ENCODE data around the gene PRKAR1B. TPM values are rescaled to one million over a fixed set of nuclear protein-coding genes. Genes with fewer than 3 reads are reported as not detected.

PRKAR1B gene
- total and polyA plus RNA-seq, 10 donors = 9.9 to 39.5 (median 23.5) TPM

DNA sequence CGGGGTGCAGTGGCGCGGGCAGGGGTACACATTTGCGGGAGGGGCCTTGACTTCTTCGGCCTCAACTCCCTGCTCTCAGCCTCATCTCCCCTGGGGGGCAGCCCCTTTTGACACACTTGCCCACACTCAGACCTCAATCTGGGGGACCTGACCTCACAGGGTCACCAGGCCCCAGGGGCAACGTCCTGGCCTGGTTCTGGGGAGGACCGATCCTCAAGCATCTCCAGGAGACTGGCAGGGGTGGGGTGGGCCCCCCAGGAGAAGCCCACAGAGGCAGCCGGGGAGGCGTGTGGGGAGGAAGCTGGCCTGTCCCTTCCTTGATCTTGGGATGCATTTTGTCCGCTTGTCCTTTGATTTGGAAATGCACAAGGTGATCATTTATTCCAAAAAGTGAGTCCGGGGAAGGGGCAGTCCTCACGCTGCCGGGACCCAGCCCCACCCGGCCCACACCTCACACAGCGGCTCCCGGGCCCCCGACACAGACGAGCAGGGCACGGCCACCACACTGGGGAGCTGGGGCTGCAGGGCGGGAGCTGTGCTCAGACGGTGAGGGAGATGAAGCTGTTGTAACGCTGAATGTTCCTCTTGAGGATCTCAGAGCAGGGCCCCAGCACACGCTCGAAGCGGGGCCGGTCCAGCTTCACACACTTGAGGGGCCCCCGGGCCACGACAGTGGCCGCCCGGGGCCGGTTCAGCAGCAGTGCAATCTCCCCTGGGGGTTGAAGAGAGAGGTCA, 177.0 kb downstream of the PRKAR1B start:
- Histone ChIP-seq H3K9me3 (peaks cover 0 to 7% (median 0%) of the 10 kb centered on the region in 8 donors), H3K27ac (no peak overlapping the region), H3K36me3 (peaks cover 0 to 24% (median 5%) of the 10 kb centered on the region in 6 donors), H3K4me1 (peaks cover 0 to 5% (median 2%) of the 10 kb centered on the region in 6 donors), H3K4me3 (no peak overlapping the region), H3K27me3 (replicated peaks in 1 of 7) (no peaks in the 10 kb centered on the region)
- intact Hi-C loops (cut with DNase I; ENCODE audit: low total_unique reads) = no loop called here
- 92 to 98% (median 96%) methylated on average over 30 to 31 of the region's 31 CpGs for WGBS, 5 donors
- TF ChIP-seq POLR2A (IDR thresholded peaks at IDR 0.05) (no peak), POLR2AphosphoS5 (IDR thresholded peaks at IDR 0.05) (no peak)
- TF ChIP-seq, protein P1, sequence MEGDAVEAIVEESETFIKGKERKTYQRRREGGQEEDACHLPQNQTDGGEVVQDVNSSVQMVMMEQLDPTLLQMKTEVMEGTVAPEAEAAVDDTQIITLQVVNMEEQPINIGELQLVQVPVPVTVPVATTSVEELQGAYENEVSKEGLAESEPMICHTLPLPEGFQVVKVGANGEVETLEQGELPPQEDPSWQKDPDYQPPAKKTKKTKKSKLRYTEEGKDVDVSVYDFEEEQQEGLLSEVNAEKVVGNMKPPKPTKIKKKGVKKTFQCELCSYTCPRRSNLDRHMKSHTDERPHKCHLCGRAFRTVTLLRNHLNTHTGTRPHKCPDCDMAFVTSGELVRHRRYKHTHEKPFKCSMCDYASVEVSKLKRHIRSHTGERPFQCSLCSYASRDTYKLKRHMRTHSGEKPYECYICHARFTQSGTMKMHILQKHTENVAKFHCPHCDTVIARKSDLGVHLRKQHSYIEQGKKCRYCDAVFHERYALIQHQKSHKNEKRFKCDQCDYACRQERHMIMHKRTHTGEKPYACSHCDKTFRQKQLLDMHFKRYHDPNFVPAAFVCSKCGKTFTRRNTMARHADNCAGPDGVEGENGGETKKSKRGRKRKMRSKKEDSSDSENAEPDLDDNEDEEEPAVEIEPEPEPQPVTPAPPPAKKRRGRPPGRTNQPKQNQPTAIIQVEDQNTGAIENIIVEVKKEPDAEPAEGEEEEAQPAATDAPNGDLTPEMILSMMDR (IDR thresholded peaks at IDR 0.05 in 8 of 11, conservative IDR thresholded peaks at IDR 0.05 in 3 of 11) = no peak
- DNase-seq = no peak

DNA sequence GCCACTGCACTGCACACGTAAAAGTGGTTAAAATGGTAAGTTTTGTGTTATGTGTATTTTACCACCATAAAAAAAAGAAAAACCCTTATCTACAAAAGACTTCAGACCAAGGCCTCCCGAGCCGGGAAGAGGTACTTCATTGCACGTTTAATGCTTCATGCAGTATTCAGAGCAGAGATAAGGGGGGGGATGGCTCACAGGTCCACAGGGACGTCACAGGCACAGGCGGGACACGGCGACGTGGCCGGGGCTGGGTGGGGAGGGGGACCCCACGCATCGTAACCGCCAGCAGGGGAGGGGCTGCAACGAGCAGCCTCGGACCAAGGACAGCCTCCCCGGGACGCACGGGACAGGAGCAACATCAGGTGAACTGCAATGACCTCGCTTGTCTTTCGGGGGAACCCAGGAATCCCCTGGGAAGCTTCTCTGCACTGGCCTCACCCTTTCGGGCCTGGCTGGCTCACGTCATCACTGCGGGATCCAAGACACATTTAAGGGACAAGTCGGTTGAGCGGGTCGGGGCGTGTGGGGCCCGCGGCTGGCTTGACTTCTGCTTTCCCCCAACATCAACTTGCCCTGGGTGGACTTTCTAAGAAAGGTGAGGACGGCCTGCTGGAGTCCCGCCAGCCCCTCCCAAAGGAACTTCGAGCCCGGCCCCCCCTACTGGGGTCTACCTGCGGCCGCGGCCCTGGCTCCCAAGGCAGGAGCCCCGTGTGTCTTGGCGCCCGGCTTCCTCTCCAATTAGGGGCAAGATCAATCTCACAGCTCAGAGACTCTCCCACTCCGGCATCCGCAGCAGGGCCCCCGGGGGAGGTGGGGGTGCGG, 177.8 kb downstream of the PRKAR1B start:
- intact Hi-C loops (cut with DNase I; ENCODE audit: low total_unique reads) = no loop called here
- H3K27ac ChIP-seq = no peak overlapping the region
- no peak for DNase-seq
- H3K36me3 ChIP-seq = peaks cover 0 to 24% (median 5%) of the 10 kb centered on the region in 6 donors
- TF ChIP-seq, protein P1 (IDR thresholded peaks at IDR 0.05 in 8 of 11, conservative IDR thresholded peaks at IDR 0.05 in 3 of 11) = no peak
- TF ChIP-seq POLR2AphosphoS5 (IDR thresholded peaks at IDR 0.05) = no peak
- no peak for TF ChIP-seq POLR2A (IDR thresholded peaks at IDR 0.05)
- H3K27me3 ChIP-seq (replicated peaks in 1 of 7) = no peaks in the 10 kb centered on the region
- peaks cover 0 to 7% (median 0%) of the 10 kb centered on the region in 8 donors for H3K9me3 ChIP-seq
- WGBS, 5 donors = 83 to 90% (median 85%) methylated on average over 36 to 43 of the region's 43 CpGs
- no peak overlapping the region for H3K4me3 ChIP-seq
- H3K4me1 ChIP-seq = peaks cover 0 to 5% (median 2%) of the 10 kb centered on the region in 6 donors

DNA sequence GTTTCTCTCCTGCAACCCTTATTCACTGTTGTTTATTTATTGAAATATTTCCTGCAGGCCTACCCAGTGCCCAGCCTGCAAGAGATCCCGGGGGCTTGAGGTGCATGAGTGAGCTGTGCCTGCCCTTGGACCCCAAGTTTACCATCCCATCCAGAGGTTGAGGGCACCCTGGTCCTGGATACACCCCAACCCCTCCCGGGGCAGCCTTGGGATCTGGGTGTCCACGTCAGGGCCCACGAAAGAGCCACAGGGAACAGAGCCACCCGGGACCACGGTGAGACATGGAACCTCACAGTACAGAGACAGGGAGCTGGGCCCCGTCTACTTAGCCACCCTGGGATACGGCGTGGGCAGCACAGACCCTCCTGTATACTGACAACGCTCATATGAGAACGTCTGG, 178.7 kb downstream of the PRKAR1B start:
- 90 to 96% (median 93%) methylated on average over 10 to 11 of the region's 11 CpGs for WGBS, 5 donors
- TF ChIP-seq POLR2AphosphoS5 (IDR thresholded peaks at IDR 0.05) (no peak), POLR2A (IDR thresholded peaks at IDR 0.05) (no peak)
- TF ChIP-seq, protein P1 (IDR thresholded peaks at IDR 0.05 in 8 of 11, conservative IDR thresholded peaks at IDR 0.05 in 3 of 11) = no peak
- no peak for DNase-seq
- Histone ChIP-seq H3K36me3 (peaks cover 0 to 17% (median 3%) of the 10 kb centered on the region in 6 donors), H3K27ac (no peak overlapping the region), H3K9me3 (peaks cover 0 to 7% (median 0%) of the 10 kb centered on the region in 8 donors), H3K4me3 (no peak overlapping the region), H3K4me1 (peaks cover 0 to 7% (median 2%) of the 10 kb centered on the region in 6 donors), H3K27me3 (replicated peaks in 1 of 7) (no peaks in the 10 kb centered on the region)
- intact Hi-C loops (cut with DNase I; ENCODE audit: low total_unique reads) = no loop called here

DNA sequence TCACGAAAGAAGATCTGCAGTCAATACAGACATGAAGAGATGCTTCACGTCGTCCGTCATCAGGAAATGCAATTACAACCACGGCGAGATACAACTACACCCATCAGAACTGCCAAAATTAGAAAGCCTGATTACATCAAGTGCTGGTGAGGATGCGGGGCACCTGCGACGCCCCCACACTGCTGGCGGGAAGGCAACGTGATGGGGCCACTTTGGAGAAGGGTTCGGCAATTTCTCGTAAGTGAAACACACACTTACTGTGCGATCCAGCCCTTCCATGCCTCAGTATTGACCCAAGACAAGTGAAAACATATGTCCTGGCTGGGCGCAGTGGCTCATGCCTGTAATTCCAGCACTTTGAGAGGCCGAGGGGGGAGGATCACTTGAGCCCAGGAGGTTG, 181.6 kb downstream of the PRKAR1B start:
- DNase-seq = no peak
- intact Hi-C loops (cut with DNase I; ENCODE audit: low total_unique reads) = no loop called here

More for the DNA sequence above, 181.6 kb downstream of the PRKAR1B start:
- 84 to 93% (median 89%) methylated on average over 16 of the region's 16 CpGs for WGBS, 5 donors
- Histone ChIP-seq H3K36me3 (peaks cover 0 to 15% (median 3%) of the 10 kb centered on the region in 6 donors), H3K4me1 (peaks cover 0 to 16% (median 7%) of the 10 kb centered on the region in 6 donors), H3K27me3 (replicated peaks in 1 of 7) (no peaks in the 10 kb centered on the region), H3K27ac (no peak overlapping the region), H3K9me3 (peaks cover 0 to 12% (median 3%) of the 10 kb centered on the region in 8 donors), H3K4me3 (no peak overlapping the region)
- TF ChIP-seq POLR2A (IDR thresholded peaks at IDR 0.05) (no peak), POLR2AphosphoS5 (IDR thresholded peaks at IDR 0.05) (no peak)
- TF ChIP-seq, protein P1 (IDR thresholded peaks at IDR 0.05 in 8 of 11, conservative IDR thresholded peaks at IDR 0.05 in 3 of 11) = no peak
